Endometrial microvascular endothelial cells (primary cell): ENCODE results near the gene SGSM1. TPM values are rescaled to one million over a fixed set of nuclear protein-coding genes. Genes with fewer than 3 reads are reported as not detected.

Experiments
- in situ Hi-C: cut with HindIII; loops from 2 replicates; pipeline ENCODE4 v1.10.0; 2017; ENCODE audit warnings: low sequenced_read_pairs, low pct_unique_long_range_greater_than_20kb; ENCODE audit errors: inconsistent ontology term
- total RNA-seq: library from RNA; depleted of rRNA; stranded (reverse); fragments of >200 nt; gene quantifications from one replicate; pipeline ENCODE4 v1.2.3, GENCODE V29; 2015; ENCODE audit errors: inconsistent ontology term

SGSM1 gene
- total RNA-seq, 1 donor from 2014 or later: not detected

- in situ Hi-C loops: no loop called here
These were observed 2.9 kb upstream of the SGSM1 start for GRCh38 chr22:24803064-24803542.

- in situ Hi-C loops: no loop called here
These were observed 621 bp downstream of the SGSM1 start for GRCh38 chr22:24806663-24807001.

- in situ Hi-C loops: no loop called here
These were observed 1.4 kb downstream of the SGSM1 start for GRCh38 chr22:24807284-24807950.

- in situ Hi-C loops: no loop called here
These were observed 3.3 kb downstream of the SGSM1 start for GRCh38 chr22:24809331-24809730.

GRCh38 chr22:24810043-24810749 lies 4.2 kb downstream of the SGSM1 start:
- in situ Hi-C loops: no loop called here

- in situ Hi-C loops: no loop called here
These were observed 7.2 kb downstream of the SGSM1 start for GRCh38 chr22:24812950-24813775.

GRCh38 chr22:24813861-24814770 lies 8.1 kb downstream of the SGSM1 start:
- in situ Hi-C loops: no loop called here

GRCh38 chr22:24816806-24817205 lies 10.8 kb downstream of the SGSM1 start:
- in situ Hi-C loops: no loop called here

- in situ Hi-C loops: no loop called here
These were observed 13.5 kb downstream of the SGSM1 start for GRCh38 chr22:24819487-24819886.

- in situ Hi-C loops: no loop called here
These were observed 14.0 kb downstream of the SGSM1 start for GRCh38 chr22:24819911-24820461.

- in situ Hi-C loops: no loop called here
These were observed 16.5 kb downstream of the SGSM1 start for GRCh38 chr22:24822471-24822870.

- in situ Hi-C loops: no loop called here
These were observed 17.8 kb downstream of the SGSM1 start for GRCh38 chr22:24823787-24824186.

- in situ Hi-C loops: no loop called here
These were observed 18.2 kb downstream of the SGSM1 start for GRCh38 chr22:24824250-24824649.

- in situ Hi-C loops: no loop called here
These were observed 18.9 kb downstream of the SGSM1 start for GRCh38 chr22:24824915-24825314.

- in situ Hi-C loops: no loop called here
These were observed 20.8 kb downstream of the SGSM1 start for GRCh38 chr22:24826710-24827285.

GRCh38 chr22:24827296-24827695 lies 21.3 kb downstream of the SGSM1 start:
- in situ Hi-C loops: no loop called here

GRCh38 chr22:24830205-24830979 lies 24.4 kb downstream of the SGSM1 start:
- in situ Hi-C loops: no loop called here
